DOHH2 (cell line): Measurements from ENCODE around the gene STRADA.

Source experiments
- EZH2phosphoT487 ChIP-seq: fragments of 200-600 bp; sonication (generic); IDR thresholded peaks from 2 replicates; pipeline ENCODE4 v1.6.1; 2017; ENCODE audit warnings: borderline replicate concordance, mild to moderate bottlenecking, antibody characterized with exemption, low read length, moderate library complexity, mixed read lengths
- TF ChIP-seq, protein P1 (sequence below): fragments of 200-600 bp; sonication (generic); IDR thresholded peaks from one replicate; pipeline ENCODE4 v1.5.1; 2014; ENCODE audit warnings: antibody characterized with exemption, mild to moderate bottlenecking, low read depth, low read length; ENCODE audit not compliant: poor library complexity, severe bottlenecking

DNA sequence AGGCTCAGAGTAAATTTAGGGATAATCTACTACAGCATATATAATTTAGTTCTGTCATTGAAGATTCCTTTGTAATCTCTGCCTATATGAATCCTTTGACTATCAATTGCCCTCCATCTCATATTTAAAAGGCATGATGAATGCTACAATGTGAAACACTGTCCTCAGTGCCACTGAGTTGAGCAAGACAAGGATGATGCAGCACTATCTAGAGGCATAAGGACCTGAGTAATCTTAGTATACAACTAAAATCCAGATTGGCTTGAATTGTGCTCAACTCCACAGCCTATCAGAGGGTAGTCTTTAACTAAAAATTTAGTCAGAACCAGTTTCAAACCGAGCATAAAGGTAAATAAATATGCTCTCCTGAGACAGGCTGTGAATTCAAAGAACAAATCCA, 11.6 kb upstream of the STRADA start:
- TF ChIP-seq, protein P1, sequence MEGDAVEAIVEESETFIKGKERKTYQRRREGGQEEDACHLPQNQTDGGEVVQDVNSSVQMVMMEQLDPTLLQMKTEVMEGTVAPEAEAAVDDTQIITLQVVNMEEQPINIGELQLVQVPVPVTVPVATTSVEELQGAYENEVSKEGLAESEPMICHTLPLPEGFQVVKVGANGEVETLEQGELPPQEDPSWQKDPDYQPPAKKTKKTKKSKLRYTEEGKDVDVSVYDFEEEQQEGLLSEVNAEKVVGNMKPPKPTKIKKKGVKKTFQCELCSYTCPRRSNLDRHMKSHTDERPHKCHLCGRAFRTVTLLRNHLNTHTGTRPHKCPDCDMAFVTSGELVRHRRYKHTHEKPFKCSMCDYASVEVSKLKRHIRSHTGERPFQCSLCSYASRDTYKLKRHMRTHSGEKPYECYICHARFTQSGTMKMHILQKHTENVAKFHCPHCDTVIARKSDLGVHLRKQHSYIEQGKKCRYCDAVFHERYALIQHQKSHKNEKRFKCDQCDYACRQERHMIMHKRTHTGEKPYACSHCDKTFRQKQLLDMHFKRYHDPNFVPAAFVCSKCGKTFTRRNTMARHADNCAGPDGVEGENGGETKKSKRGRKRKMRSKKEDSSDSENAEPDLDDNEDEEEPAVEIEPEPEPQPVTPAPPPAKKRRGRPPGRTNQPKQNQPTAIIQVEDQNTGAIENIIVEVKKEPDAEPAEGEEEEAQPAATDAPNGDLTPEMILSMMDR = no peak
- TF ChIP-seq EZH2phosphoT487 = no peak
